CD4-positive, alpha-beta T cell (primary cell): ENCODE results near the gene PDZD8. TPM values are rescaled to one million over a fixed set of nuclear protein-coding genes. Genes with fewer than 3 reads are reported as not detected.

ENCODE experiments used
- ATAC-seq: fragments of 200-7000 bp; cut with Tn5 transposase; one replicate; pipeline ENCODE4 v1.10.0; 2022; ENCODE audit warnings: mild to moderate bottlenecking; ENCODE audit not compliant: poor library complexity
- CTCF ChIA-PET: fragments of 350-600 bp; sonication (Branson Sonifier 250); formaldehyde crosslinking; loops from one replicate; lab custom pipeline; 2021; ENCODE audit warnings: antibody characterized with exemption, inconsistent platforms; lab: Charles Lee
- POLR2A ChIA-PET: fragments of 350-600 bp; sonication (Branson Sonifier 250); formaldehyde crosslinking; loops from one replicate; lab custom pipeline; 2021; ENCODE audit warnings: antibody characterized with exemption, inconsistent platforms; lab: Charles Lee
- DNase-seq, 14 experiments: peaks; one replicate each; pipeline ENCODE4 v3.0.0-alpha.2; 2013 to 2020; ENCODE audit warnings: mixed read lengths in 2 of 14
- H3K27ac ChIP-seq, 2 donors: one replicate each; pipeline versions ENCODE4 v1.5.1 to v1.7.0; 2013; ENCODE audit warnings: low read length in 2 of 2, low read depth in 1 of 2, mild to moderate bottlenecking in 1 of 2
- H3K27me3 ChIP-seq, 2 experiments: 1 replicate in 1 of 2; 2 replicates in 1 of 2; pipeline versions ENCODE4 v1.6.1 to v1.7.0; 2013; ENCODE audit warnings: low read length in 2 of 2, control low read depth in 1 of 2, mild to moderate bottlenecking in 1 of 2, moderate library complexity in 1 of 2; ENCODE audit not compliant: insufficient read depth in 2 of 2, control insufficient read depth in 1 of 2
- H3K36me3 ChIP-seq: one replicate; pipeline ENCODE4 v1.6.1; 2013; ENCODE audit warnings: low read length, control low read depth; ENCODE audit not compliant: insufficient read depth
- H3K4me1 ChIP-seq: one replicate; pipeline ENCODE4 v1.6.1; 2013; ENCODE audit warnings: low read length, control low read depth; ENCODE audit not compliant: insufficient read depth
- H3K4me3 ChIP-seq: one replicate; pipeline ENCODE4 v1.5.1; 2013; ENCODE audit warnings: mild to moderate bottlenecking, low read length, moderate library complexity
- H3K9me3 ChIP-seq, 2 experiments: 1 replicate in 1 of 2; 2 replicates in 1 of 2; pipeline versions ENCODE4 v1.6.1 to v1.7.0; 2013; ENCODE audit warnings: low read length in 2 of 2, mild to moderate bottlenecking in 2 of 2, control low read depth in 1 of 2, moderate library complexity in 1 of 2; ENCODE audit not compliant: control insufficient read depth in 1 of 2, insufficient read depth in 1 of 2
- H3K27ac Mint-ChIP-seq: one replicate; pipeline ENCODE4 v1.8.0; 2020; ENCODE audit warnings: mixed read lengths
- H3K27me3 Mint-ChIP-seq: one replicate; pipeline ENCODE4 v1.8.0; 2021; ENCODE audit warnings: mixed read lengths
- H3K36me3 Mint-ChIP-seq: one replicate; pipeline ENCODE4 v1.8.0; 2021; ENCODE audit warnings: low read depth, mixed read lengths
- H3K4me1 Mint-ChIP-seq: one replicate; pipeline ENCODE4 v1.8.0; 2021; ENCODE audit warnings: low read depth, mixed read lengths
- H3K4me3 Mint-ChIP-seq: one replicate; pipeline ENCODE4 v1.8.0; 2020; ENCODE audit warnings: mild to moderate bottlenecking, mixed read lengths
- H3K9me3 Mint-ChIP-seq: one replicate; pipeline ENCODE4 v1.8.0; 2020; ENCODE audit warnings: mixed read lengths
- CTCF ChIP-seq: fragments of 200-600 bp; IDR thresholded peaks from one replicate; pipeline ENCODE4 v1.8.0; 2022; ENCODE audit warnings: antibody characterized with exemption, mild to moderate bottlenecking
- intact Hi-C, 2 experiments: fragments of 100-400 bp; cut with DNase I in 1 of 2; cut with micrococcal nuclease in 1 of 2; formaldehyde crosslinking; loops; one replicate each; pipeline versions ENCODE4 v1.15.1 to v1.9.0; 2023 to 2025; cut with DNase I, micrococcal nuclease
- total RNA-seq, 174 experiments: library from RNA in 2 of 174; stranded (reverse) in 2 of 174; gene quantifications; one replicate each; pipeline ENCODE4 v1.2.3 and lab custom pipeline; 2021 to 2026

The PDZD8 gene
- total RNA-seq, 2 experiments from 2014 or later: 25.2 to 31.1 TPM

GRCh38 chr10:117248750-117249465 is 126.3 kb downstream of the PDZD8 start:
- Mint-ChIP-seq H3K4me1 (peaks cover 26% of the 10 kb centered on the region), H3K4me3 (peak overlapping the region; percentile 9), H3K9me3 (no peaks in the 10 kb centered on the region), H3K27me3 (peaks cover 31% of the 10 kb centered on the region), H3K36me3 (no peaks in the 10 kb centered on the region), H3K27ac (no peak overlapping the region)
- Histone ChIP-seq H3K27me3 (peaks cover 4 to 11% of the 10 kb centered on the region in 2 experiments), H3K9me3 (no peaks in the 10 kb centered on the region), H3K4me1 (peaks cover 3% of the 10 kb centered on the region), H3K27ac (no peak overlapping the region), H3K36me3 (no peaks in the 10 kb centered on the region), H3K4me3 (no peak overlapping the region)
- CTCF ChIA-PET: no interaction called here
- ATAC-seq (no peak), DNase-seq (no peak)
- POLR2A ChIA-PET: no interaction called here
- TF ChIP-seq CTCF: no peak
- intact Hi-C loops: no loop called here

GRCh38 chr10:117246997-117247671 is 128.1 kb downstream of the PDZD8 start:
- CTCF ChIA-PET: no interaction called here
- peak overlapping the region; percentile 68 for H3K4me3 Mint-ChIP-seq
- H3K4me1 ChIP-seq: peaks cover 3% of the 10 kb centered on the region
- DNase-seq (no peak), ATAC-seq (peak; percentile 55)
- intact Hi-C loops: no loop called here
- H3K27me3 Mint-ChIP-seq: peaks cover 48% of the 10 kb centered on the region
- H3K36me3 ChIP-seq: no peaks in the 10 kb centered on the region
- no peak for TF ChIP-seq CTCF
- no peaks in the 10 kb centered on the region for H3K9me3 Mint-ChIP-seq
- no peaks in the 10 kb centered on the region for H3K36me3 Mint-ChIP-seq
- no peaks in the 10 kb centered on the region for H3K9me3 ChIP-seq
- no peak overlapping the region for H3K4me3 ChIP-seq
- H3K27ac Mint-ChIP-seq: peak overlapping the region; percentile 76
- H3K27me3 ChIP-seq: peaks cover 9 to 22% of the 10 kb centered on the region in 2 experiments
- H3K27ac ChIP-seq: no peak overlapping the region
- H3K4me1 Mint-ChIP-seq: peaks cover 26% of the 10 kb centered on the region
- POLR2A ChIA-PET: interaction anchor here (0.5 kb wide), 1 partner anchor 85 kb away, joined by 3 read pairs; no protein-coding TSS in a partner anchor

- no peak for ATAC-seq
- no peak overlapping the region for H3K27ac ChIP-seq
- no peak for DNase-seq
- H3K36me3 Mint-ChIP-seq: no peaks in the 10 kb centered on the region
- no peak overlapping the region for H3K4me3 Mint-ChIP-seq
- H3K36me3 ChIP-seq: no peaks in the 10 kb centered on the region
- POLR2A ChIA-PET: no interaction called here
- H3K4me1 ChIP-seq: peaks cover 2% of the 10 kb centered on the region
- no peak overlapping the region for H3K27ac Mint-ChIP-seq
- TF ChIP-seq CTCF: no peak
- no peaks in the 10 kb centered on the region for H3K9me3 Mint-ChIP-seq
- peaks cover 0 to 8% of the 10 kb centered on the region in 2 experiments for H3K9me3 ChIP-seq
- CTCF ChIA-PET: no interaction called here
- H3K4me3 ChIP-seq: no peak overlapping the region
- peaks cover 13% of the 10 kb centered on the region for H3K4me1 Mint-ChIP-seq
- peaks cover 58% of the 10 kb centered on the region for H3K27me3 Mint-ChIP-seq
- H3K27me3 ChIP-seq: peaks cover 17 to 25% of the 10 kb centered on the region in 2 experiments
- intact Hi-C loops: no loop called here
Measured at GRCh38 chr10:117242463-117242832, 132.8 kb downstream of the PDZD8 start.
